Kidney epithelial cell (primary cell): ENCODE results near the gene ISYNA1. TPM values are rescaled to one million over a fixed set of nuclear protein-coding genes. Genes with fewer than 3 reads are reported as not detected.

ENCODE experiments used
- DNase-seq: peaks from one replicate; pipeline ENCODE4 v3.0.0-alpha.2; 2010; ENCODE audit warnings: low read depth
- H3K27me3 ChIP-seq: 2 replicates; pipeline ENCODE4 v1.6.0; 2011; ENCODE audit warnings: low read length; ENCODE audit not compliant: control insufficient read depth, insufficient read depth
- H3K36me3 ChIP-seq: 2 replicates; pipeline ENCODE4 v1.5.1; 2011; ENCODE audit warnings: low read length; ENCODE audit not compliant: control insufficient read depth, insufficient read depth
- H3K4me3 ChIP-seq: 2 replicates; pipeline ENCODE4 v1.5.1; 2011; ENCODE audit warnings: low read depth, mild to moderate bottlenecking, control low read depth, low read length
- total RNA-seq: library from RNA; depleted of rRNA; stranded (reverse); fragments of >200 nt; gene quantifications from 2 replicates; pipeline ENCODE4 v1.2.3, GENCODE V29; 2015
- TF ChIP-seq, protein P1 (sequence below): IDR thresholded peaks from 2 replicates; pipeline ENCODE4 v1.5.1; 2011; ENCODE audit warnings: mild to moderate bottlenecking, moderate library complexity, low read length, control low read depth, inconsistent platforms; ENCODE audit not compliant: insufficient read depth, poor library complexity, severe bottlenecking

Gene ISYNA1
- 53.9 and 59.5 TPM in 2 replicates for total RNA-seq

DNA sequence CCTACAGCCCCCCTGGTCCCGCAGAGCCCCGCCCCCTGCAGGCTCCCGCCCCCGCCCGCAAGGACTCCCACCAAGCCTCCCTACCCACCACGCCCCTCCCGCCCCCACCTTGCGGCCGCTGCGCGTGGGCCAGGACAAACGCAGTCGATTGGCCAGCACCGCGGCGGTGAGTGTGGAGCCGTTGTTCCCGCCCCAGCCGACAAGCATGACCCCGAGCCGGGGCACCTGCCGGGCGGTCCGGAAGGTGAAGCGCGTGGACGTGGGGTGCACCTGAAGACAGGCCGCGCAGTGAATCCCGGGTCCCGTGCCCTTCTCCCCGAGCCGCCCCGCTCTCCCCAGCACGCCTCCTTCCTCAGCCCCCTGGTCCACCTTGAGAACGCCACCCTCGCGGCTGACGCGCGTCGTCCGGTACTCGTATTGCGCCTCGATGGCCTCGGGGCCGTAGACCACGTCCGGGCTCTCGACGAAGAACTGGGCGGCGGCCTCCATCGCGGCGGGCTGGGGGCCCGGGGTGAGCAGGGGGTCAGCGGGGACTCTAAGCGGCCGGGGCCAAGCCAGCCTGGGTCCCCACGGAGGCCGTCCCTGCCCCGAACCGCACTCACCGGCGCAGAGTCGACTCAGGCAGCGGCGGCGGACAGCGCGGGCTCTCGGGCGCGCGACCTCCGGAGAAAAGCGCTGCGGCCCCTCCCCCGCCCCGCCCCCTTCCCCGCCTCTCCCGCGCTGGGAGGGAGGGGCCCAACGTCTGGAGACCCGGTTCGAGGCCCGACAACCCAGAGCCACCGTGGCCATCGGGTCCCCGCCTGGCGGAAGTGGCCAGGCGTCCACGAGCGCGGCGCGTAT is at the start of gene ISYNA1:
ISYNA1 (minus strand) TSS at position 643 of the 840 bp plus-strand sequence; CDS start at position 489, 154 bp downstream.
- TF ChIP-seq, protein P1, sequence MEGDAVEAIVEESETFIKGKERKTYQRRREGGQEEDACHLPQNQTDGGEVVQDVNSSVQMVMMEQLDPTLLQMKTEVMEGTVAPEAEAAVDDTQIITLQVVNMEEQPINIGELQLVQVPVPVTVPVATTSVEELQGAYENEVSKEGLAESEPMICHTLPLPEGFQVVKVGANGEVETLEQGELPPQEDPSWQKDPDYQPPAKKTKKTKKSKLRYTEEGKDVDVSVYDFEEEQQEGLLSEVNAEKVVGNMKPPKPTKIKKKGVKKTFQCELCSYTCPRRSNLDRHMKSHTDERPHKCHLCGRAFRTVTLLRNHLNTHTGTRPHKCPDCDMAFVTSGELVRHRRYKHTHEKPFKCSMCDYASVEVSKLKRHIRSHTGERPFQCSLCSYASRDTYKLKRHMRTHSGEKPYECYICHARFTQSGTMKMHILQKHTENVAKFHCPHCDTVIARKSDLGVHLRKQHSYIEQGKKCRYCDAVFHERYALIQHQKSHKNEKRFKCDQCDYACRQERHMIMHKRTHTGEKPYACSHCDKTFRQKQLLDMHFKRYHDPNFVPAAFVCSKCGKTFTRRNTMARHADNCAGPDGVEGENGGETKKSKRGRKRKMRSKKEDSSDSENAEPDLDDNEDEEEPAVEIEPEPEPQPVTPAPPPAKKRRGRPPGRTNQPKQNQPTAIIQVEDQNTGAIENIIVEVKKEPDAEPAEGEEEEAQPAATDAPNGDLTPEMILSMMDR: no peak
- H3K36me3 ChIP-seq: peaks cover 1% of the 10 kb centered on the region
- no peak for DNase-seq

DNA sequence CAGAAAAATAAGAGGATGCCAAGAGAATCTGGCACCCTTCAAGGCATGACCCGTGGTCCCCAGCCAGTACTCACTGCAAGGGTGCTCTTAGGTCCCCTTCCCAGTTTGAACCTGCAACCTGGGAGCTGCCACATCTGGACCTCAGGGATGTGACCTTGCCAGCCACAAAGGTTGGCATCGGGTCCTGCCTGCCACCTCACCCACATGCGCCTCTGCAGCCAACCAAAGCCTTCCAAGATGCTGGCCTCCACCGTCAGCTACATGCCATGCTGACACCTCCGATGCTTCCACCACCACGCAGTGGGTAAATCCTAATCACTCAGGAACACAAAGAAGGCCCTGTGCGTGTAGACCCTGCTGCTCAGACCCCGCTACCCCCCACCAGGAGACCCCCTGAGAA is 48.8 kb upstream of the ISYNA1 start:
- Histone ChIP-seq H3K4me3 (no peak overlapping the region), H3K27me3 (no peaks in the 10 kb centered on the region), H3K36me3 (no peaks in the 10 kb centered on the region)
- TF ChIP-seq, protein P1: no peak
- no peak for DNase-seq

More for the DNA sequence above, at the start of gene ISYNA1:
- peak within 1 kb of the TSS; percentile 81 for H3K4me3 ChIP-seq
- H3K27me3 ChIP-seq: no peaks in the 10 kb centered on the region

DNA sequence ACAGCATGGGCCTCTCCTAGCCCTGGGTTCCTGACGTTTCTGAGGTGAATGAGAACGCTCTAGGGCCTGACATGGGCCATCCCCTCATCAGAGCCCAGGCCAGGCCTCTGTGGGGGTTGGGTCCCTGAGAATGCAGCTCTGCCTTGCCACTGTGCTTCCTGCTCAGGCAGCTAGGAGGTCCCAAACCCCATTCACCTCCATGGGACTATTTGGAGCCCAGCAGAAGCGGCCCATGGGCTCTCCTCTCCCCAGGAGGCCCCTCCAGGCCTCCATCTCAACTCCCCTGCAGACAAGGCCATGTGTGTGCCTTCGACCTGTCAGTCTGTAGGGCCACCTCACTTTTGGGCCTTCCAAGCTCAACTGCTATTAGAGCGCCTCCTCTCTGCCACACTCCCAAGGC is 47.1 kb upstream of the ISYNA1 start:
- H3K36me3 ChIP-seq: no peaks in the 10 kb centered on the region
- TF ChIP-seq, protein P1: no peak
- H3K4me3 ChIP-seq: no peak overlapping the region
- H3K27me3 ChIP-seq: no peaks in the 10 kb centered on the region
- DNase-seq: no peak

DNA sequence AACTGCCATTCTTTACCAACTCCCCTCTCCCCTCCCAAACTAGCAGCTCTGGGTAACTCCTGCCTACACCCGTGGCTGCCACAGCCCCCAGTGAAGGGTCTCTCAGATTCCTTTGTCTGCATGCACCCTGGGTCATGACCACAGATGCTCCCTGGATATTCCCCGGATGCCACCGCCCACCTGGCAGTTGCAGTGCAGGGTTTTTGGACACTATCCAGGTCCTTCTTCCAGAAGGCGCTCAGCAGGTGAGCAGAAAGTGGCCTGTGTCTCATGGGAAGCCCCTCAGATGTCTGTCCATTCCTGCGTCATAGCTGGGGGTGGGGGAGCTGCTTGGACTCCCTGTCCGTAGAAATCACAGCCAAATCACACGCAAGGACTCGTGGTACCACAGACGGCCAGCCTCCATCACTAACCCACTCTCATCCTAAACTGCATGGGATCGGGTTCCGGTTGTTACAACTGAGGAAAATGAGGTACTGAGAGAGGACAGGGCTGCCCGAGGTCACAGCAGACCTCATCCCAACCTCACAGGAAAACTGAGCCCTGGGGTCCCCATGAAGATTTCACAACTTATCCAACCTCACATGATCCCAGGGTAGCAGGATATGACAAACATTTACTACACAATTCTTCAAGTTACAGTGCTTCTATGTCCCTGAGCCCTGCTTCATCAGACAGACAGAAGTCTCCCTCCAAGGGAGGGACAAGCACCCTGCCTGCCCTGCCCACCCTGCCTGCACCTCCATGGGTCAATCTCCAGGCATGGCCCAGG is 45.4 kb upstream of the ISYNA1 start:
- Histone ChIP-seq H3K27me3 (no peaks in the 10 kb centered on the region), H3K4me3 (no peak overlapping the region), H3K36me3 (no peaks in the 10 kb centered on the region)
- TF ChIP-seq, protein P1: no peak
- DNase-seq: no peak

DNA sequence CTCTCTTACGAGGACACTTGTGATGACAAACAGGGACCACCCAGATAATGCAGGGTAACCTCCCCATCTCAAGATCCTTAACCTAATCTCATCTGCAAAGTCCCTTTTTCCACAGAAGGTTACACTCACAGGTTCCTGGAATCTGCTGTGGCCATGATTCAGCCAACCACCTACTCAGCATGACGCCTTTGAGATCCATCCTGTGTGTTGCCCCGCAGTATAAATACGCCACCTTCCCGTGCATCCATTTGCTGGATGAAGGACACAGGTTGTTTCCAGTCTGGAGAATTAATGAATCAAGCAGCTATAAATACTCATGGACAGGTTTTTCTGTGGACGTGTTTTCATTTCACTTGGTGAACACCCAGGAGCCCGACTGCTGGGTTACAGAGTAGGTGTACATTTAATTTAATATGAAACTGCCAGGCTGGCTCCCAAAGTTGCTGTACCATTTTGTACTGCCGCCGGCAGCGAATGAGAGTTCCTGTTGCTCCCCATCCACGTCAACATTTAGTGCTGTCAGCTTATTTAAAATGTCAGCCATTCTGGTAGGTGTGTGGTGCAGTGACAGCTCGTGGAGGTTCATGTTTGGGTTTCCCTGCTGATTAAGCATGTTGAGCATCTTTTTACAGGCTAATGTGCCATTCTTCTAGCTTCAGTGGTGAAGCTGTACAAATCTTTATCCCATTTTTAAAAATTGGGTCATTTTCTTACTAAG is 43.7 kb upstream of the ISYNA1 start:
- TF ChIP-seq, protein P1: no peak
- Histone ChIP-seq H3K27me3 (no peaks in the 10 kb centered on the region), H3K4me3 (no peak overlapping the region), H3K36me3 (no peaks in the 10 kb centered on the region)
- no peak for DNase-seq
